WTC11 (cell line): ENCODE data around the gene NELL1.

Experiments used
- CBFB ChIP-seq: sonication (generic); formaldehyde crosslinking; IDR thresholded peaks from 2 replicates; pipeline ENCODE4 v1.8.1; 2022; ENCODE audit warnings: mild to moderate bottlenecking, low read depth, missing genetic modification reagents
- CTCF ChIP-seq: fragments of 200-600 bp; IDR thresholded peaks from 2 replicates; pipeline ENCODE4 v1.8.0; 2022; ENCODE audit warnings: antibody characterized with exemption
- FOXJ3 ChIP-seq: sonication (generic); formaldehyde crosslinking; IDR thresholded peaks from 2 replicates; pipeline ENCODE4 v1.9.0; 2021; ENCODE audit warnings: missing genetic modification reagents, mild to moderate bottlenecking, borderline replicate concordance
- RORB ChIP-seq: fragments of 250-450 bp; sonication (Bioruptor Pico); IDR thresholded peaks from 2 replicates; pipeline ENCODE4 v1.9.0; 2021; ENCODE audit warnings: mild to moderate bottlenecking
- SMAD3 ChIP-seq: sonication (generic); formaldehyde crosslinking; IDR thresholded peaks from 2 replicates; pipeline ENCODE4 v1.8.0; 2022; ENCODE audit warnings: missing genetic modification reagents, mild to moderate bottlenecking, borderline replicate concordance
- SP1 ChIP-seq: sonication (generic); formaldehyde crosslinking; conservative IDR thresholded peaks from 2 replicates; pipeline ENCODE4 v1.8.1; 2022; ENCODE audit warnings: missing genetic modification reagents
- USF2 ChIP-seq: sonication (generic); formaldehyde crosslinking; IDR thresholded peaks from 2 replicates; pipeline ENCODE4 v1.8.1; 2023; ENCODE audit warnings: mild to moderate bottlenecking, missing genetic modification reagents, moderate library complexity
- ZBTB21 ChIP-seq: sonication (generic); formaldehyde crosslinking; IDR thresholded peaks from 2 replicates; pipeline ENCODE4 v1.8.1; 2023; ENCODE audit warnings: mild to moderate bottlenecking, missing genetic modification reagents, borderline replicate concordance
- ZNF121 ChIP-seq: sonication (generic); formaldehyde crosslinking; IDR thresholded peaks from 2 replicates; pipeline ENCODE4 v1.8.0; 2023; ENCODE audit warnings: missing genetic modification reagents
- TF ChIP-seq, protein P1 (sequence below): sonication (generic); formaldehyde crosslinking; IDR thresholded peaks from 2 replicates; pipeline ENCODE4 v1.8.1; 2023; ENCODE audit warnings: mild to moderate bottlenecking, moderate library complexity, missing genetic modification reagents

DNA sequence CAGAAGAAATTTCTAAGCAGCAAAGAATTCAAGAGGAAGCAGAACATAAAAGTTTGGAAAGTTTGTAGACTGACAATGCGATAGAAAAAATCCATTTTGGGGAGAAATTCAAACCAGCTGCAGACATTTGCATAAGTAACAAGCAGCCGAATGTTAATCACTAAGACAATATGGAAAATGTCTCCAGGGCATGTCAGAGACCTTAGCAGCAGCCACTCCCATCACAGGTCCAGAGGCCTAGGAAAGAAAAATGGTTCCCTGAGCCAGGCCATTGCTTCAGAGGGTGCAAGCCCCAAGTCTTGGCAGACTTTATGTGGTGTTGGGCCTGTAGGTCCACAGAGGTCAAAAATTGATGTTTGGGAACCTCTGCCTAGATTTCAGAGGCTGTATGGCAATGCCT, 155.4 kb downstream of the NELL1 start:
- TF ChIP-seq SMAD3 (CRISPR knock-in tag) = no peak
- no peak for TF ChIP-seq CTCF
- no peak for TF ChIP-seq RORB (CRISPR knock-in tag)
- no peak for TF ChIP-seq CBFB (CRISPR knock-in tag)
- TF ChIP-seq SP1 = no peak
- TF ChIP-seq USF2 (CRISPR knock-in tag) = no peak
- TF ChIP-seq, protein P1, sequence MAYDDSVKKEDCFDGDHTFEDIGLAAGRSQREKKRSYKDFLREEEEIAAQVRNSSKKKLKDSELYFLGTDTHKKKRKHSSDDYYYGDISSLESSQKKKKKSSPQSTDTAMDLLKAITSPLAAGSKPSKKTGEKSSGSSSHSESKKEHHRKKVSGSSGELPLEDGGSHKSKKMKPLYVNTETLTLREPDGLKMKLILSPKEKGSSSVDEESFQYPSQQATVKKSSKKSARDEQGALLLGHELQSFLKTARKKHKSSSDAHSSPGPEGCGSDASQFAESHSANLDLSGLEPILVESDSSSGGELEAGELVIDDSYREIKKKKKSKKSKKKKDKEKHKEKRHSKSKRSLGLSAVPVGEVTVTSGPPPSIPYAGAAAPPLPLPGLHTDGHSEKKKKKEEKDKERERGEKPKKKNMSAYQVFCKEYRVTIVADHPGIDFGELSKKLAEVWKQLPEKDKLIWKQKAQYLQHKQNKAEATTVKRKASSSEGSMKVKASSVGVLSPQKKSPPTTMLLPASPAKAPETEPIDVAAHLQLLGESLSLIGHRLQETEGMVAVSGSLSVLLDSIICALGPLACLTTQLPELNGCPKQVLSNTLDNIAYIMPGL (CRISPR knock-in tag) = no peak
- no peak for TF ChIP-seq ZBTB21 (CRISPR knock-in tag)
- TF ChIP-seq FOXJ3 (CRISPR knock-in tag) = no peak
- TF ChIP-seq ZNF121 (CRISPR knock-in tag) = no peak
